HepG2 (cell line): Measurements from ENCODE around the gene CATSPERD. TPM values are rescaled to one million over a fixed set of nuclear protein-coding genes. Genes with fewer than 3 reads are reported as not detected.

Source experiments
- ATRX ChIP-seq: sonication (generic); formaldehyde crosslinking; IDR thresholded peaks from 2 replicates; pipeline ENCODE4 v1.4.0; 2020; ENCODE audit warnings: missing genetic modification reagents, borderline replicate concordance
- DRAP1 ChIP-seq: IDR thresholded peaks from 2 replicates; pipeline ENCODE4 v1.6.1; 2016; ENCODE audit warnings: missing genetic modification reagents, missing compliant biosample characterization
- MED13 ChIP-seq: sonication (generic); formaldehyde crosslinking; IDR thresholded peaks from 2 replicates; pipeline ENCODE4 v1.5.0; 2020; ENCODE audit warnings: missing genetic modification reagents
- MLLT10 ChIP-seq: sonication (generic); formaldehyde crosslinking; IDR thresholded peaks from 2 replicates; pipeline ENCODE4 v1.4.0; 2020; ENCODE audit warnings: missing genetic modification reagents
- NCOA2 ChIP-seq: sonication (generic); formaldehyde crosslinking; IDR thresholded peaks from 2 replicates; pipeline ENCODE4 v1.8.0; 2022; ENCODE audit warnings: inconsistent platforms
- ONECUT2 ChIP-seq: sonication (generic); formaldehyde crosslinking; IDR thresholded peaks from 2 replicates; pipeline ENCODE4 v1.4.0; 2020; ENCODE audit warnings: missing genetic modification reagents
- PTBP1 ChIP-seq: fragments of 200-400 bp; formaldehyde crosslinking; IDR thresholded peaks from 2 replicates; pipeline ENCODE4 v1.6.1; 2018; ENCODE audit warnings: low read length, low read depth; ENCODE audit not compliant: poor library complexity, severe bottlenecking
- SAFB2 ChIP-seq: sonication (generic); formaldehyde crosslinking; IDR thresholded peaks from 2 replicates; pipeline ENCODE4 v1.5.1; 2020; ENCODE audit warnings: missing genetic modification reagents, low read depth, mild to moderate bottlenecking, borderline replicate concordance
- SNRNP70 ChIP-seq: fragments of 200-400 bp; formaldehyde crosslinking; IDR thresholded peaks from 2 replicates; pipeline ENCODE4 v1.6.1; 2017; ENCODE audit warnings: mild to moderate bottlenecking, low read depth, low read length, moderate library complexity
- TAF15 ChIP-seq: fragments of 200-400 bp; formaldehyde crosslinking; IDR thresholded peaks from one replicate; pipeline ENCODE4 v1.6.1; 2018; ENCODE audit warnings: mild to moderate bottlenecking, low read depth, low read length; ENCODE audit not compliant: poor library complexity, severe bottlenecking
- TFDP1 ChIP-seq: IDR thresholded peaks from 2 replicates; pipeline ENCODE4 v1.6.1; 2016; ENCODE audit warnings: missing compliant biosample characterization, missing genetic modification reagents, borderline replicate concordance
- ZNF326 ChIP-seq: sonication (generic); formaldehyde crosslinking; IDR thresholded peaks from 2 replicates; pipeline ENCODE4 v1.4.0; 2020; ENCODE audit warnings: missing genetic modification reagents, borderline replicate concordance
- ZNF501 ChIP-seq: sonication (generic); formaldehyde crosslinking; IDR thresholded peaks from 2 replicates; pipeline ENCODE4 v1.5.1; 2020; ENCODE audit warnings: mild to moderate bottlenecking, moderate library complexity, missing genetic modification reagents
- ZNF512 ChIP-seq: sonication (generic); formaldehyde crosslinking; IDR thresholded peaks from 2 replicates; pipeline ENCODE4 v1.4.0; 2020; ENCODE audit warnings: mild to moderate bottlenecking, missing genetic modification reagents
- ZNF609 ChIP-seq: sonication (generic); formaldehyde crosslinking; IDR thresholded peaks from 2 replicates; pipeline ENCODE4 v1.4.0; 2020; ENCODE audit warnings: mild to moderate bottlenecking, missing genetic modification reagents, borderline replicate concordance
- ZNF704 ChIP-seq: sonication (generic); formaldehyde crosslinking; IDR thresholded peaks from 2 replicates; pipeline ENCODE4 v1.8.1; 2023; ENCODE audit warnings: mild to moderate bottlenecking, inconsistent platforms, moderate library complexity, missing genetic modification reagents, borderline replicate concordance
- polyA plus RNA-seq, 8 experiments: library from polyadenylated mRNA; depleted of rRNA in 3 of 8; stranded (reverse) in 7 of 8; unstranded in 1 of 8; fragments of >200 nt; fragmentation: Illumina TruSeq in 4 of 8; extraction: Trizol in 4 of 8; gene quantifications; 2 replicates each; pipeline versions ENCODE4 v1.2.1 to v1.2.3, GENCODE V29; 2011 to 2016; ENCODE audit warnings: low read depth in 4 of 8, missing spikeins in 1 of 8, mixed read lengths in 1 of 8; ENCODE audit not compliant: insufficient read depth in 1 of 8
- total RNA-seq, 5 experiments: library from RNA; depleted of rRNA; stranded (reverse); fragments of >200 nt; fragmentation: Illumina TruSeq; extraction: Trizol; gene quantifications; 2 replicates each; pipeline ENCODE4 v1.2.3, GENCODE V29; 2016; ENCODE audit warnings: low read depth in 1 of 5

The CATSPERD gene
- total and polyA plus RNA-seq, 2 of the 13 experiments (the other 11 are each of a cell fraction or from before 2014, with no cell fraction given) = 0.04 TPM; not detected in 1

- TF ChIP-seq TFDP1 (CRISPR knock-in tag) (peak; percentile 97), ZNF512 (CRISPR knock-in tag) (no peak), MED13 (no peak), DRAP1 (CRISPR knock-in tag) (peak; percentile 97), TAF15 (no peak), SAFB2 (CRISPR knock-in tag) (peak; percentile 99), MLLT10 (no peak), SNRNP70 (no peak), ZNF326 (CRISPR knock-in tag) (peak; percentile 44; the same call in 1 of the 2 replicates), NCOA2 (CRISPR knock-in tag) (peak; percentile 42), ONECUT2 (CRISPR knock-in tag) (no peak), PTBP1 (no peak), ATRX (CRISPR knock-in tag) (no peak), ZNF704 (CRISPR knock-in tag) (0 out of 2 replicates have a peak, but pooled peaks have one; percentile 68), ZNF501 (CRISPR knock-in tag) (peak; percentile 96), ZNF609 (CRISPR knock-in tag) (peak; percentile 71; the same call in 1 of the 2 replicates)
Observed at GRCh38 chr19:5790559-5791520, 70.4 kb downstream of the CATSPERD start, which contains the start of gene DUS3L (continued).
